ENCODE data around the gene PHETA1.
"Not testable (repeated sequence)": the region's sequence is repeated elsewhere in the genome, so short reads cannot be mapped to it uniquely, and the experiment has no call there.

Gene PHETA1

GRCh38 chr12:111405149-111405858 is 36.4 kb upstream of the PHETA1 start:
- DNase-seq = peak; percentile 91

GRCh38 chr12:111404362-111405148 is 35.7 kb upstream of the PHETA1 start:
- no peak for DNase-seq

- not testable (repeated sequence) for DNase-seq
These were observed 33.6 kb upstream of the PHETA1 start for GRCh38 chr12:111402490-111402824.

- DNase-seq = no peak
These were observed 32.3 kb upstream of the PHETA1 start for GRCh38 chr12:111401167-111401605.

- DNase-seq = not testable (repeated sequence)
These were observed 31.0 kb upstream of the PHETA1 start for GRCh38 chr12:111399741-111400404.

GRCh38 chr12:111398530-111398929 is 29.6 kb upstream of the PHETA1 start:
- no peak for DNase-seq

GRCh38 chr12:111396726-111397445 is 28.0 kb upstream of the PHETA1 start:
- peak; percentile 47 for DNase-seq

GRCh38 chr12:111396271-111396670 is 27.4 kb upstream of the PHETA1 start:
- DNase-seq = not testable (repeated sequence)

GRCh38 chr12:111395336-111396187 is 26.7 kb upstream of the PHETA1 start:
- DNase-seq = no peak

GRCh38 chr12:111394480-111394879 is 25.6 kb upstream of the PHETA1 start:
- DNase-seq = no peak

- no peak for DNase-seq
These were observed 24.9 kb upstream of the PHETA1 start for GRCh38 chr12:111393700-111394300.

- no peak for DNase-seq
These were observed 22.0 kb upstream of the PHETA1 start for GRCh38 chr12:111390910-111391309.

- DNase-seq = no peak
These were observed 20.7 kb upstream of the PHETA1 start for GRCh38 chr12:111389635-111390034.

GRCh38 chr12:111387747-111388323 is 18.9 kb upstream of the PHETA1 start:
- DNase-seq = no peak

- DNase-seq = no peak
These were observed 18.0 kb upstream of the PHETA1 start for GRCh38 chr12:111386885-111387284.

- no peak for DNase-seq
These were observed 15.7 kb upstream of the PHETA1 start for GRCh38 chr12:111384596-111384995.

GRCh38 chr12:111379942-111380554 is 11.2 kb upstream of the PHETA1 start:
- DNase-seq = no peak

- DNase-seq = no peak
These were observed 8.5 kb upstream of the PHETA1 start for GRCh38 chr12:111377440-111377839.

- DNase-seq = not testable (repeated sequence)
These were observed 4.3 kb upstream of the PHETA1 start for GRCh38 chr12:111373231-111373630.

GRCh38 chr12:111369496-111370220 is 763 bp upstream of the PHETA1 start:
- DNase-seq = peak; percentile 5

All from NCI-H2029 treated with DMSO at 0.1 percent for 48 hours (cell line).